HG02973 (cell line): ENCODE measurements around the gene ACSF3.
A peak's percentile ranks its signal among the peaks of the same experiment; 100 is the strongest.

ENCODE experiments used
- ATAC-seq: cut with Tn5 transposase; IDR thresholded peaks from one replicate; pipeline ENCODE4 v1.9.1; 2021; ENCODE audit warnings: moderate library complexity; ENCODE audit not compliant: unreplicated experiment

ACSF3 gene

DNA sequence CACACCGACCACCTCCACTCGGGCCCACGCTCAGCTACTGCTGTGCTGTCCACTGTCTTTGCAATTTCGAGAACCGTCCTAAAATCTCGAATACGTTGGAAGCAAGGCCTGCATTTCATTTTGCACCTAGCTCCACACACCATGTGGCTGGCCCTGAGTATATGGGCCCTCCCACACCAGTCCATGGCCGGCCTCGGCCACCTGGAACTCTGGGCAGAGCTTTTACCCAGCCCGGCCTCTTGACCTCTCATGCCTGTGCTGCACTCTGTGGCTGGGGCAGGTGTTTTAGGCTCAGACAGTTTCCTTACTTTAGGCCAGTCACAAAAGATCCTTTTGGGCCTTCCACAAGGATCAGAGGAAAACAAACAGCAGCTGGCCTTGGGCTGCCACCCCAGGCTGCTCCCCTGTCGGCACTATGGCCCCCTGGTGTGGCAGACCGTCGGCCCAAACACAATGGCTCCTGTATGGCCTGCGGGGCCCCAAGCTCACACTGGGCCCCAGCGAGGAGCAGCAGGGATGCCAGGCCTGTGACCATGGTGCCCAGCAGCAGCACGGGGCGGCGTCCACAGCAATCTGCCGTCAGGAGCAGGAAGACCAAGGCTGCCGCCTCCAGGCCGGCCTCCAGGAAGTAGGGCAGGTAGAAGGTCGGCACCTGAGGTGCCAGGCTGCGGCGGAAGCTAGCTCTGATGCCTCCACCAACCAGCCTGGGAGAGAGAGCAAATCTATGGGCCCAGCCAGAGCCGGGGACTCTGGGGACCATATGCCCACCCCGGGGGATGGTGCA lies 104.2 kb downstream of the ACSF3 start:
- no peak for ATAC-seq

GRCh38 chr16:89198417-89199240 lies 105.0 kb downstream of the ACSF3 start:
- no peak for ATAC-seq

DNA sequence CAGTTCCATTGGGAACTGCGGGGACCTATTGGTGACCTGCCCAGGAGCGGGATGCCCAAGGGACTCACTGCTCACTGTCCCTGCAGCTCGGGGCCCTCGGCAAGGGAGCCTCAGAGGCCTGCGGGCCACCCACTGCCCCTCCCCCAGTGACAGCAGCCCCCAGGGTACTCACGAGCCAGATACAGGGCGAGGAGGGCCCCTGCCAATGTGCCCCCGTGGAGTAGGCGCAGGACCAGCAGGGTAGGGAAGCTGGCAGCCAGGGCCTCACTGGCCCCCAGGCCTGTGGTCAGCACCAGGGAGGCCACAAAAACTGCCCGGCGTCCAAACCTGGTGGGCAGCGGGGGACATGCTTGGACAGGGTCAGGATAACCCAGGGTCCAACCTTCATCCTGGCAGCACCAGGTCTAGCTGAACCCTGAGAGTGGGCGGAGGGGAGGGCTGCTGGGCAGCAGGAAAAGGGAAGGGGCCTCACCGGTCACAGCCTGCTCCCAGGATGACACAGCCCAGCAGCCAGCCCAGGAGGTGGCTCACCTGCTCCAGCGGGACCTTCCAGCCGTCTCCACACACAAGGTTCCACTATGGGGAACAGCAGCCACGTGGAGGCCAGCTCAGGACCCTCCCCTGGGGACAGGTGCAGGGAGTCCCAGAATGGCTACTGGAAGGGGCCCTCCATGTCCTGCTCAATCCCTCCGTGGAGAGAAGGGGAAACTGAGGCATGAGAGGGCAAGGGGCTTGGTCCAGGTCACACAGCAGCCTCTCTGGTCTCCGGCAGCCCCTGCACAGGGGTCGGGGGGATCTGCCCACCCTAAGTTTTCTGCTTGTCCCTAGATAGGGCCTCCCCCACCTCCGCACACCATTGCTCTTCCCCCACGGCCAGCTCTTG lies 105.8 kb downstream of the ACSF3 start:
- no peak for ATAC-seq

DNA sequence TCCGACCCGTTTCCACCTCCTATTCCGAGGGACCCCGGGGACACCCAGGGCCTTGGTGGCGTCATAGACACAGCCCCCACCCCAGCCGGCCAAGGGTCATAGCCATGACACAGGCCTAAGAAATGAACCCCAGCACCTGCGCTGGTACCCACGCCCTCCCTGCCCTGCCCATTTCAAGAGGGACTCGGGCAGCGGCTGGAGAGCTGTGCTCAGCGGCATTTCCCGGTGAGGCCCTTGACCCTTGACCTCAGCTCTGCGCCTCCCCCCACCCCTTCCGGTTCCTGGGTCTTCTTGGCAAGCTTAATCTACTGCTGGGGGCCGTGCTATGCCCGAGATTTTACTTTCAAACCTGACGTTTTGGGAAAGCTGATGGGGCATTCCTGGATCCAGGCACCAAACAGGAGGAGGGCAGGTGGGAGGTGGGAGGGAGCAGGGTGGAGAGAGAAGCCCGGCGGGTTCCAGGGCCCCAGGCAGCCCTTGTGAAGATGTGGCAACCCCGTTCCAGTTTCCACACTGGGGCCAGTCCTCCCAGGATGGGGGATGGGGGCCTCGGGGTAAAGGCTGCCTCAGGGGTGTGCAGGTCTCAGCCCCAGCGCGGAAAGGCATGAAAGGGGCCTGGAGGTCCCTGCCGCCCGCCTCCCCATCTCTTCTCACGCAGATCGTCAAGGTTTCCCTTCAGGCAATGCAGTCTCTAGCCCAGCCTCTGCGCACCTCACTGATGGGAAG lies 106.6 kb downstream of the ACSF3 start, which contains the start of gene SLC22A31:
SLC22A31 (minus strand) TSS at position 414 of the 726 bp plus-strand sequence; CDS start at position 378, 36 bp downstream.
- no peak for ATAC-seq

- ATAC-seq = no peak
These were observed 107.3 kb downstream of the ACSF3 start for GRCh38 chr16:89200850-89201411.

- peak; percentile 57 for ATAC-seq
These were observed 108.1 kb downstream of the ACSF3 start for GRCh38 chr16:89201439-89202377.

GRCh38 chr16:89202422-89203215 lies 109.0 kb downstream of the ACSF3 start:
- ATAC-seq = no peak
